Testis (tissue), 2 donors: Measurements from ENCODE around the gene COL17A1.

Source experiments
- POLR2A ChIP-seq: fragments of 450-650 bp; IDR thresholded peaks from one replicate; pipeline ENCODE4 v1.6.1; 2017; ENCODE audit warnings: antibody characterized with exemption, mild to moderate bottlenecking, moderate library complexity
- TF ChIP-seq, protein P1 (sequence below), 3 experiments: fragments of 450-650 bp in 2 of 3; fragments of 200-600 bp in 1 of 3; sonication (generic) in 1 of 3; IDR thresholded peaks; one replicate each; pipeline ENCODE4 v1.5.1; 2016 to 2019; ENCODE audit warnings: antibody characterized with exemption in 3 of 3, mild to moderate bottlenecking in 2 of 3, moderate library complexity in 1 of 3

DNA sequence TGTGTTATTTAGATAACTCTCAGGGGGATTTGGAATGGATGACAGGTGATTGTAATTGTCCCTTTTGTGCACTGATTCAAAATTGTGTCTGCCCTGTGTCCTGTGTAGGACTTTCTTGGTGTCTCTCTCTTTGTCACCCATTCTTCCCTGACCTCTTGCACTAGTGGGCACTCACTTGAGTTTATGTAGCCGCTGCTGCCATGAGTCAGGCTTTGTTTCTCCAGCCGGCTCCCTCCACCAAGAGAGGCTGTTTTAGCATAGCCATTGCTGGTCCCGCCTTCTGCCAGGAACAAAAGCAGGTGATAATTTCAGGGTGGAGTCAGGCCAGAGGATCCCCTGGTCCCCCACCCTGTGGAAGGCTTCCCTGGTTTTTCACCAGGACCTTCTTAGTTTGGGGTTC lies 8.4 kb downstream of the COL17A1 start:
- no peak for TF ChIP-seq POLR2A
- TF ChIP-seq, protein P1, sequence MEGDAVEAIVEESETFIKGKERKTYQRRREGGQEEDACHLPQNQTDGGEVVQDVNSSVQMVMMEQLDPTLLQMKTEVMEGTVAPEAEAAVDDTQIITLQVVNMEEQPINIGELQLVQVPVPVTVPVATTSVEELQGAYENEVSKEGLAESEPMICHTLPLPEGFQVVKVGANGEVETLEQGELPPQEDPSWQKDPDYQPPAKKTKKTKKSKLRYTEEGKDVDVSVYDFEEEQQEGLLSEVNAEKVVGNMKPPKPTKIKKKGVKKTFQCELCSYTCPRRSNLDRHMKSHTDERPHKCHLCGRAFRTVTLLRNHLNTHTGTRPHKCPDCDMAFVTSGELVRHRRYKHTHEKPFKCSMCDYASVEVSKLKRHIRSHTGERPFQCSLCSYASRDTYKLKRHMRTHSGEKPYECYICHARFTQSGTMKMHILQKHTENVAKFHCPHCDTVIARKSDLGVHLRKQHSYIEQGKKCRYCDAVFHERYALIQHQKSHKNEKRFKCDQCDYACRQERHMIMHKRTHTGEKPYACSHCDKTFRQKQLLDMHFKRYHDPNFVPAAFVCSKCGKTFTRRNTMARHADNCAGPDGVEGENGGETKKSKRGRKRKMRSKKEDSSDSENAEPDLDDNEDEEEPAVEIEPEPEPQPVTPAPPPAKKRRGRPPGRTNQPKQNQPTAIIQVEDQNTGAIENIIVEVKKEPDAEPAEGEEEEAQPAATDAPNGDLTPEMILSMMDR (IDR thresholded peaks at IDR 0.05) = no peak
